CD14-positive monocyte (primary cell): Measurements from ENCODE around the gene POLG. TPM values are rescaled to one million over a fixed set of nuclear protein-coding genes. Genes with fewer than 3 reads are reported as not detected.

ENCODE experiments used
- DNase-seq, 3 donors: peaks; one replicate each; pipeline ENCODE4 v3.0.0-alpha.2; 2011 to 2022
- H2AFZ ChIP-seq: 2 replicates; pipeline ENCODE4 v1.6.0; 2012; ENCODE audit warnings: mild to moderate bottlenecking, low read depth, low read length, inconsistent platforms; ENCODE audit not compliant: insufficient read depth, poor library complexity, severe bottlenecking
- H3K27ac ChIP-seq, 2 donors: 1 replicate in 1 of 2; 2 replicates in 1 of 2; pipeline ENCODE4 v1.5.1; 2012 to 2013; ENCODE audit warnings: low read length in 2 of 2, control low read depth in 1 of 2, inconsistent platforms in 1 of 2, low read depth in 1 of 2, mild to moderate bottlenecking in 1 of 2
- H3K27me3 ChIP-seq, 2 donors: one replicate each; pipeline versions ENCODE4 v1.6.0 to v1.6.1; 2011 to 2013; ENCODE audit warnings: low read length in 2 of 2; ENCODE audit not compliant: control insufficient read depth in 2 of 2, insufficient read depth in 2 of 2
- H3K36me3 ChIP-seq, 2 donors: replicated peaks in 1 of 2; 1 replicate in 1 of 2; 2 replicates in 1 of 2; pipeline versions ENCODE4 v1.5.1 to v1.6.1; 2012 to 2013; ENCODE audit warnings: low read length in 2 of 2, control low read depth in 1 of 2, inconsistent platforms in 1 of 2, mild to moderate bottlenecking in 1 of 2; ENCODE audit not compliant: insufficient read depth in 2 of 2, control insufficient read depth in 1 of 2
- H3K4me1 ChIP-seq, 2 donors: 1 replicate in 1 of 2; 2 replicates in 1 of 2; pipeline versions ENCODE4 v1.5.1 to v1.6.1; 2012 to 2013; ENCODE audit warnings: low read length in 2 of 2, control low read depth in 1 of 2, inconsistent platforms in 1 of 2, mild to moderate bottlenecking in 1 of 2, moderate library complexity in 1 of 2; ENCODE audit not compliant: insufficient read depth in 2 of 2, control insufficient read depth in 1 of 2
- H3K4me2 ChIP-seq: replicated peaks from 2 replicates; pipeline ENCODE3; 2012; ENCODE audit warnings: low read length, moderate library complexity, mild to moderate bottlenecking; ENCODE audit not compliant: poor library complexity, severe bottlenecking; ENCODE audit errors: extremely low read depth
- H3K4me3 ChIP-seq, 3 experiments: fragments of 200-600 bp in 1 of 3; sonication (generic) in 1 of 3; replicated peaks in 1 of 3; 1 replicate in 2 of 3; 2 replicates in 1 of 3; pipeline ENCODE4 v1.5.1; 2011 to 2013; ENCODE audit warnings: low read length in 3 of 3, mild to moderate bottlenecking in 3 of 3, control low read depth in 2 of 3, low read depth in 2 of 3, inconsistent platforms in 1 of 3, moderate library complexity in 1 of 3
- H3K79me2 ChIP-seq: 2 replicates; pipeline ENCODE4 v1.6.0; 2012; ENCODE audit warnings: mild to moderate bottlenecking, control low read depth, inconsistent platforms, low read length, moderate library complexity; ENCODE audit not compliant: insufficient read depth
- H3K9ac ChIP-seq: 2 replicates; pipeline ENCODE4 v1.6.0; 2017; ENCODE audit warnings: low read length, mild to moderate bottlenecking; ENCODE audit not compliant: insufficient read depth, poor library complexity, severe bottlenecking
- H3K9me3 ChIP-seq, 2 donors: replicated peaks in 1 of 2; 1 replicate in 1 of 2; 2 replicates in 1 of 2; pipeline versions ENCODE4 v1.5.1 to v1.6.1; 2012 to 2013; ENCODE audit warnings: low read length in 2 of 2, control low read depth in 1 of 2; ENCODE audit not compliant: control insufficient read depth in 1 of 2, insufficient read depth in 1 of 2
- H4K20me1 ChIP-seq: 2 replicates; pipeline ENCODE4 v1.6.0; 2012; ENCODE audit warnings: mild to moderate bottlenecking, low read length, control low read depth, moderate library complexity; ENCODE audit not compliant: insufficient read depth
- H3K27ac Mint-ChIP-seq, 7 donors: one replicate each; pipeline ENCODE4 v1.8.0; 2020; ENCODE audit warnings: mild to moderate bottlenecking in 7 of 7, mixed read lengths in 7 of 7, moderate library complexity in 6 of 7, inconsistent platforms in 2 of 7
- H3K27me3 Mint-ChIP-seq, 3 donors: one replicate each; pipeline ENCODE4 v1.8.0; 2021 to 2022; ENCODE audit warnings: low read depth in 3 of 3, mild to moderate bottlenecking in 3 of 3, mixed read lengths in 3 of 3, moderate library complexity in 3 of 3, inconsistent platforms in 1 of 3
- H3K36me3 Mint-ChIP-seq, 2 donors: one replicate each; pipeline ENCODE4 v1.8.0; 2020; ENCODE audit warnings: mixed read lengths in 2 of 2, inconsistent platforms in 1 of 2, mild to moderate bottlenecking in 1 of 2
- H3K4me1 Mint-ChIP-seq: one replicate; pipeline ENCODE4 v1.8.0; 2020; ENCODE audit warnings: mild to moderate bottlenecking, mixed read lengths
- H3K4me3 Mint-ChIP-seq, 2 donors: one replicate each; pipeline ENCODE4 v1.8.0; 2020; ENCODE audit warnings: mild to moderate bottlenecking in 2 of 2, mixed read lengths in 2 of 2, moderate library complexity in 1 of 2
- H3K9me3 Mint-ChIP-seq, 7 donors: one replicate each; pipeline ENCODE4 v1.8.0; 2020 to 2022; ENCODE audit warnings: mixed read lengths in 7 of 7, mild to moderate bottlenecking in 6 of 7, moderate library complexity in 6 of 7, inconsistent platforms in 2 of 7
- CTCF ChIP-seq: fragments of 200-600 bp; IDR thresholded peaks from one replicate; pipeline ENCODE4 v1.8.0; 2022; ENCODE audit warnings: antibody characterized with exemption, mild to moderate bottlenecking
- WGBS: methylation state at CpG from one replicate; pipeline ENCODE4 v1.1.5; 2013; ENCODE audit warnings: missing lambda C conversion rate; ENCODE audit not compliant: insufficient coverage; 5-methylcytosine and 5-hydroxymethylcytosine counted together
- intact Hi-C, 2 donors: fragments of 100-400 bp; cut with micrococcal nuclease; formaldehyde crosslinking; loops; one replicate each; pipeline versions ENCODE4 v1.15.0 to v1.15.1; 2023
- polyA plus RNA-seq, 3 donors: library from polyadenylated mRNA; depleted of rRNA in 1 of 3; unstranded in 2 of 3; stranded (reverse) in 1 of 3; fragments of 300-500 nt in 2 of 3; fragments of >200 nt in 1 of 3; fragmentation: Illumina TruSeq in 2 of 3; gene quantifications; 1 replicate in 2 of 3; 2 replicates in 1 of 3; pipeline ENCODE4 v1.2.3, GENCODE V29; 2012 to 2021

The POLG gene
- polyA plus RNA-seq, 3 donors = 19.2 to 66.7 (median 21.6) TPM

- Mint-ChIP-seq H3K36me3 (peaks cover 5 to 18% of the 10 kb centered on the region in 2 donors), H3K4me1 (peaks cover 48% of the 10 kb centered on the region), H3K27ac (no peak overlapping the region), H3K9me3 (peaks cover 0 to 26% (median 19%) of the 10 kb centered on the region in 7 donors), H3K27me3 (peaks cover 83 to 93% (median 88%) of the 10 kb centered on the region in 3 donors), H3K4me3 (peak overlapping the region in 1 of 2 donors; percentile 87)
- H2AFZ ChIP-seq = no peak overlapping the region
- H3K4me2 ChIP-seq = no peak overlapping the region
- H3K79me2 ChIP-seq = no peaks in the 10 kb centered on the region
- H3K36me3 ChIP-seq = no peaks in the 10 kb centered on the region
- DNase-seq = no peak
- H3K27me3 ChIP-seq = peaks cover 60 to 95% of the 10 kb centered on the region in 2 donors
- 6% methylated on average over 24 of the region's 31 CpGs for WGBS
- H3K9ac ChIP-seq = no peak overlapping the region
- H3K4me3 ChIP-seq = no peak overlapping the region
- no peak overlapping the region for H3K27ac ChIP-seq
- intact Hi-C loops = loop anchor here (5.0 kb wide), 2 partner anchors 37 to 47 kb away; no protein-coding TSS in a partner anchor
- TF ChIP-seq CTCF = no peak
- peaks cover 37% of the 10 kb centered on the region for H4K20me1 ChIP-seq
- H3K9me3 ChIP-seq = peaks cover 4 to 26% of the 10 kb centered on the region in 2 donors
- H3K4me1 ChIP-seq = peaks cover 34 to 45% of the 10 kb centered on the region in 2 donors
These were observed 25.8 kb upstream of the POLG start for GRCh38 chr15:89360294-89360971.

DNA sequence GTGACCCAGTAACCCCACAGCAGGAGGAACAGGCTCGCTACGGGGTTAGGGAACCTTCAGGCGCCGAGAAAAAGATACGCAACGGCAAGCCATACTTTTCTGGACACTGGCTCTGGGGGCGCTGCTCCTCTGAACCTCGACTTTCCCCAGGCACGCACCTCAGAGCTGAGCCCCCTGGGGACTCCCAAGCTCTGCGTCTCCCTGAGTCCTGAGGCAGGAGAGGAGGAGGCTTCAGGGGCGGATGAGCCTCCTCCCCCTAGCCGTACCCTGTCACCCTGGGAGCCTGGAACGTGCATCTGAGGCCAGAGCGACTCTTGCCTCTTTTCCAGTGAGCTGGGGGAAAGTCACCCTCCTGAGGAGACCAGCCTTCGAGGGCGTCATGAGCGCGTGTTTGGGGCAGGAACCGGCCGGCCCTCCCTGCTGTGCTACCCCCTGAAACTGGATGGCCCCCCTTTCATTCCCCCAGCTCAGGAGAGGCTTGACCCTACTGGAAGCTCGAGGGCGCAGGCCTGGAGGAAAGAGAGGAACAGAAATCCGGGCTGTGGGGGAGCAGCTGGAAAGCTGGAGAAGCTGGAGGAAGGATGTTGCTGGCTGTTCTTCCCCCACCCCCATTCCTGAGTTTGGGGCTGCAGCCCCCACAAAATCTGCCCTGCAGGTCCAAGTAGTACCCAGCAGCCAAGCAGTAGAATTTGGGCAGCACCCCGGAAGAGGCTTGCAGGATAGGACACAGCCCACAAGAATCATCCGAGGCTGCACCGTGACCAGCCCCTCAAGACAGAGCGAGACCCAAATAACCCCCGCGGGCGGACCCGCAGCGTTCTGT lies 25.1 kb upstream of the POLG start:
- H3K36me3 ChIP-seq = no peaks in the 10 kb centered on the region
- H3K4me2 ChIP-seq = peak overlapping the region; percentile 75
- H4K20me1 ChIP-seq = peaks cover 37% of the 10 kb centered on the region
- Mint-ChIP-seq H3K9me3 (peaks cover 0 to 24% (median 16%) of the 10 kb centered on the region in 7 donors), H3K27ac (no peak overlapping the region), H3K36me3 (peaks cover 5 to 18% of the 10 kb centered on the region in 2 donors), H3K4me3 (peak overlapping the region in 1 of 2 donors; percentile 71), H3K27me3 (peaks cover 81 to 93% (median 88%) of the 10 kb centered on the region in 3 donors), H3K4me1 (peaks cover 40% of the 10 kb centered on the region)
- H3K4me3 ChIP-seq = no peak overlapping the region
- no peak for DNase-seq
- WGBS = 13% methylated on average over 20 of the region's 32 CpGs
- H3K9ac ChIP-seq = no peak overlapping the region
- intact Hi-C loops = loop anchor here (1.0 to 10.0 kb wide), 6 partner anchors 38 to 195 kb away; no protein-coding TSS in a partner anchor
- H2AFZ ChIP-seq = no peak overlapping the region
- peaks cover 30 to 41% of the 10 kb centered on the region in 2 donors for H3K4me1 ChIP-seq
- H3K27me3 ChIP-seq = peaks cover 53 to 91% of the 10 kb centered on the region in 2 donors
- H3K79me2 ChIP-seq = no peaks in the 10 kb centered on the region
- H3K27ac ChIP-seq = no peak overlapping the region
- peaks cover 4 to 20% of the 10 kb centered on the region in 2 donors for H3K9me3 ChIP-seq
- no peak for TF ChIP-seq CTCF
